ENCODE results near the gene ZNF727. TPM values are rescaled to one million over a fixed set of nuclear protein-coding genes. Genes with fewer than 3 reads are reported as not detected.
A peak's percentile ranks its signal among the peaks of the same experiment; 100 is the strongest.
"Not testable (repeated sequence)": the region's sequence is repeated elsewhere in the genome, so short reads cannot be mapped to it uniquely, and the experiment has no call there.

ZNF727 gene
- total RNA-seq, result under 1 TPM in 1 of 2 donors, not detected in 1; 0.45 TPM

DNA sequence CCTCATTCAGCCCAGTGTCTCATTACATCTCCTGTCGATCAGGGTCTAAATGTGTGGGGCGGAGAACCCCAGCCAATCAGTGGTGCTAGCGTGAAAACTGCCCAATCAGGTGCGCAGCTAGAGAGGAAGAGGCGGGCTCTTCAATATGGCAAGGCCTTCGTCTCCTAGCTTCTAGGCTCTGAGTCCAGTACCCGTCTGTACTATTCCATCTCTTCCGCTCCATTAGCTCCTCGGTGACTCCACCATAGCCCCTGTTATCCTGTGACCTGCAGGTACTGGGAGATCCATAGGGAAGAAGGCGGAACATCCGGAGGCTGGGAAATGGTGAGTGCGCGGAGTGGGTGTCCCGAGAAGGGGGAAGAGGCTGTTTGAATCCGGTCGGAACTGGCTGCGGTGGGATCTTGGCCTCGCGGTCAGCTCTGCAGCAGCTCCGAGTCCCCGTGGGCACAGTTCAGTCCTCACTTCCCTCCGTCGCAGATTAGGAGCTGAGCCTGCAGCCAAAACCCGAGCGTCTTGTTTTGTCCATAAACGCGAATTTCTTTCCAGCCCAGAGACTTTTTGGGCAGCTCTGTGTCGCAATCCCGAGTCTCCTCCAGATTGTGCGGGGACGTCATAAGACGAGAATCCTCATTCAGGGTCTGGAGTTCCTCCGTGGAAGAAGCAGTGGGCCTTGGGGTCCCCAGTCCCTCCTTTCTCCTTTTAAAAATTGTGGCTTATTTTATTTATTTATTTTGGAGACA, at the start of gene ZNF727:
ZNF727 (plus strand) TSS at position 134 of the 740 bp plus-strand sequence; CDS start at position 322, 188 bp downstream.
- peaks cover 29% of the 10 kb centered on the region for H3K9me3 Mint-ChIP-seq
- H3K4me1 Mint-ChIP-seq, result no peaks in the 10 kb centered on the region
- H3K27me3 Mint-ChIP-seq, result peaks cover 3% of the 10 kb centered on the region
- H3K27ac Mint-ChIP-seq, result no peak within 1 kb of the TSS
- peak within 1 kb of the TSS; percentile 64 for H3K4me3 Mint-ChIP-seq
- H3K36me3 Mint-ChIP-seq (ENCODE audit: low read depth), result no peaks in the 10 kb centered on the region
- ATAC-seq (replicated peaks), result peak; percentile 66

DNA sequence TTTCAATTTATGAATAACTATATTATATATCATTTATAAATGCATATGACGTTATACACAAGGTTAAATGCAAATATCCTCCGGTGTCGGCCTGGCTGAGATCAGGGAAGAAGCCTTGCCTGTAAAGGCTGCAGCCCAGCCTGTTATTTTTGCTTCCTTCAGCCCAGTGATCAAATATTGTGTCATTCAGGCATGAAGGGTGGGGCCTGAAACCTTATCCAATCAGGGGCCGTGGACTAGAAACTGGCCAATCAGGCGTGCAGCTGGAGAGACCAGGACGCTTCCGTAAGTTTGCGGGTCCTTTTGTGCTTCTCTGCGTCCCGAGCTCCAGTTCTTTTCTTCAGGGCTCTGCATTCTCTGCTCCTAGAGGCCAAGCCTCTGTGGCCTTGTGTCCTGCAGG, 46.7 kb upstream of the ZNF727 start, which contains the start of gene ZNF722:
ZNF722 (plus strand) TSS at position 301 of the 400 bp plus-strand sequence. CDS start 113 bp downstream, outside the sequence.
- Mint-ChIP-seq H3K27me3 (no peaks in the 10 kb centered on the region), H3K4me1 (no peaks in the 10 kb centered on the region), H3K4me3 (no peak within 1 kb of the TSS), H3K27ac (no peak within 1 kb of the TSS), H3K36me3 (ENCODE audit: low read depth) (no peaks in the 10 kb centered on the region), H3K9me3 (peaks cover 8% of the 10 kb centered on the region)
- no peak for ATAC-seq (replicated peaks)

- not testable (repeated sequence) for ATAC-seq (replicated peaks); H3K4me1 Mint-ChIP-seq; H3K36me3 Mint-ChIP-seq (ENCODE audit: low read depth); H3K4me3 Mint-ChIP-seq; H3K27ac Mint-ChIP-seq; H3K27me3 Mint-ChIP-seq
- peaks cover 25% of the 10 kb centered on the region for H3K9me3 Mint-ChIP-seq
Measured at GRCh38 chr7:64015496-64015895, 29.7 kb upstream of the ZNF727 start.

GRCh38 chr7:64035388-64035787, 9.8 kb upstream of the ZNF727 start:
- no peaks in the 10 kb centered on the region for H3K27me3 Mint-ChIP-seq
- H3K9me3 Mint-ChIP-seq, result peaks cover 16% of the 10 kb centered on the region
- H3K4me1 Mint-ChIP-seq, result no peaks in the 10 kb centered on the region
- H3K36me3 Mint-ChIP-seq (ENCODE audit: low read depth), result no peaks in the 10 kb centered on the region
- H3K27ac Mint-ChIP-seq, result no peak overlapping the region
- H3K4me3 Mint-ChIP-seq, result no peak overlapping the region
- no peak for ATAC-seq (replicated peaks)

DNA sequence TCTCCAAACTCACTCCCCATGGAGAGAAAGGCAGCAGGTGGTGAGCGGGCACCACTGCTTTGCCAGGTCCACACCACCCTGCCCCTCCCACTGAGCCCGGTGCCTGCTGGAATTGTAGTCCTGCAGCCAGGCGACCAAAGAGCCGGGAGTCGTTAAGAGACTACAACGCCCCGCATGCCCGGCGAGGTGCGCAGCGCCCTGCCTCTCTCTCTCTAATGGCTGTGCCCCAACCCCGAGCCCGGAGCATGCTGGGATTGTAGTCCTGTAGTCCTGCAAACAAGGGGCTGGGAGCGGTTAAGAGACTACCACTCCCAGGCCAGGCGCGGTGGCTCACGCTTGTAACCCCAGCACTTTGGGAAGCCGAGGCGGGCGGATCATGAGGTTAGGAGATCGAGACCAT, 8.1 kb upstream of the ZNF727 start:
- Mint-ChIP-seq H3K27ac (no peak overlapping the region), H3K27me3 (no peaks in the 10 kb centered on the region), H3K4me3 (no peak overlapping the region), H3K4me1 (no peaks in the 10 kb centered on the region), H3K36me3 (ENCODE audit: low read depth) (no peaks in the 10 kb centered on the region), H3K9me3 (peaks cover 15% of the 10 kb centered on the region)
- no peak for ATAC-seq (replicated peaks)

GRCh38 chr7:64046041-64046389, 781 bp downstream of the ZNF727 start:
- Mint-ChIP-seq H3K27ac (no peak overlapping the region), H3K9me3 (peaks cover 29% of the 10 kb centered on the region), H3K27me3 (peaks cover 3% of the 10 kb centered on the region), H3K4me1 (no peaks in the 10 kb centered on the region), H3K36me3 (ENCODE audit: low read depth) (no peaks in the 10 kb centered on the region), H3K4me3 (peak overlapping the region; percentile 64)
- ATAC-seq (replicated peaks), result no peak

- H3K9me3 Mint-ChIP-seq, result peaks cover 54% of the 10 kb centered on the region
- H3K4me1 Mint-ChIP-seq; H3K27ac Mint-ChIP-seq; H3K27me3 Mint-ChIP-seq; H3K4me3 Mint-ChIP-seq; H3K36me3 Mint-ChIP-seq (ENCODE audit: low read depth); ATAC-seq (replicated peaks): not testable (repeated sequence)
Measured at GRCh38 chr7:64077837-64078698, 32.8 kb downstream of the ZNF727 start.

- no peaks in the 10 kb centered on the region for H3K27me3 Mint-ChIP-seq
- no peak for ATAC-seq (replicated peaks)
- H3K36me3 Mint-ChIP-seq (ENCODE audit: low read depth), result no peaks in the 10 kb centered on the region
- H3K27ac Mint-ChIP-seq, result no peak overlapping the region
- peaks cover 53% of the 10 kb centered on the region for H3K9me3 Mint-ChIP-seq
- H3K4me1 Mint-ChIP-seq, result no peaks in the 10 kb centered on the region
- H3K4me3 Mint-ChIP-seq, result no peak overlapping the region
Measured at GRCh38 chr7:64078699-64078994, 33.4 kb downstream of the ZNF727 start.

DNA sequence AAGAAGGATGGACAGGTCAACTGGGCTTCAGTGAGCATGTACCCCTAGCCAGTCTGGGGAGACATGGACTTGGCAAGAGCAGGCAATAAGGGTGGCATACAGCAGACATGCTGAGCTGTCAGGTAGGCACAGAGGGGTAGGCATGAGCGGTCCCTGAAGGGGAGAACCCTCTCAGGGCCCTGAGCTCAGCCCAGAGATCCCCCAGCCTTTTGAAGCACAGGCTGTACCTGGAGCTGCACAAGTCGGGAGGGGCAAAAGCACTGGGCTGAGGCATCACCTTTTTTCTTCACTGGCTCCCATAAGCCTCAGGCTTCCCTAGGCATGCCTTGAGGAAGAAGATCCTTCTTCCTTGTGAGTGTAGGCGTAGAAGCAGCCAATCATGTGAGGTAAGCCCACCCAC, 42.3 kb downstream of the ZNF727 start:
- H3K36me3 Mint-ChIP-seq (ENCODE audit: low read depth), result no peaks in the 10 kb centered on the region
- peaks cover 4% of the 10 kb centered on the region for H3K9me3 Mint-ChIP-seq
- no peak overlapping the region for H3K27ac Mint-ChIP-seq
- ATAC-seq (replicated peaks), result no peak
- no peak overlapping the region for H3K4me3 Mint-ChIP-seq
- no peaks in the 10 kb centered on the region for H3K4me1 Mint-ChIP-seq
- no peaks in the 10 kb centered on the region for H3K27me3 Mint-ChIP-seq

DNA sequence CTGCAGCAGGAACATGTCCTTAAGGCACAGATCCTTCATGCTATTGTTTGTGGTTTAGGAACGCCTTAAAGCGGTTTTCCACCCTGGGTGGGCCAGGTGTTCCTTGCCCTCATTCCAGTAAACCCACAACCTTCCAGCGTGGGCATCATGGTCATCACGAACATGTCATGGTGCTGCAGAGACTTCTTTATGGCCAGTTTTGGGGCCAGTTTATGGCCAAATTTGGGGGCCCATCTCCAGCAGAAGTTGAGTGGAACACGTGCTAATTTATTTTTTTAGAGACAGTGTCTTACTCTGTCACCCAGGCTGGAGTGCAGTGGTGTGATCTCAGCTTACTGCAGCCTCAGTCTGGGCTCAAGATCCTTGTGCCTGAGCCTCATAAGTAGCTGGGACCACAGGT, 43.6 kb downstream of the ZNF727 start:
- ATAC-seq (replicated peaks); H3K27me3 Mint-ChIP-seq; H3K9me3 Mint-ChIP-seq; H3K27ac Mint-ChIP-seq; H3K36me3 Mint-ChIP-seq (ENCODE audit: low read depth); H3K4me3 Mint-ChIP-seq; H3K4me1 Mint-ChIP-seq: not testable (repeated sequence)

Other genes with a start within 250 kb of the ZNF727 start
- not detected for gene ZNF722, start 46.6 kb upstream of the ZNF727 start, total RNA-seq
- not detected for gene ZNF735, start 161.8 kb downstream of the ZNF727 start, total RNA-seq
- not detected for gene ZNF679, start 183.0 kb downstream of the ZNF727 start, total RNA-seq